ENCODE data around the gene USH2A.
A peak's percentile ranks its signal among the peaks of the same experiment; 100 is the strongest.

The USH2A gene

DNA sequence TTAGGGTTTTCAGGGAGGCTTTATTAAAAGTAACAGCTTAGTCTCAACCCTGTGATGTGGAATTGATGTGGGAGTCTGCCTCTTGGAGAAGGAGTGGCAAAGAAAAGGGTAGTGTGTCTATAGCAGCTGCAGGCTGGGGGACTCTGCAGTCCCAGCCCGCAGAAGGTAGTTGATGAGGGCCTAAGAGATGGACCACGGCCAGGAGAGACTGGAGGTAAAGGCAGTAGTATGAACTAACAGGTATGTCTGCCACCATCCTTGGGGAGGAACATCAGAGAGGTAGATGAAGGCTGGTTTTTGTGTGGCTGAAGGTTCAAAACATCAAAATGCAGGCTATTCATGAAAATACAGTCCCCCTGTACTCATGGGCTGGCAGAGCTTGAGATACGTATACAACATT, 744.0 kb downstream of the USH2A start:
- no peak for DNase-seq

DNA sequence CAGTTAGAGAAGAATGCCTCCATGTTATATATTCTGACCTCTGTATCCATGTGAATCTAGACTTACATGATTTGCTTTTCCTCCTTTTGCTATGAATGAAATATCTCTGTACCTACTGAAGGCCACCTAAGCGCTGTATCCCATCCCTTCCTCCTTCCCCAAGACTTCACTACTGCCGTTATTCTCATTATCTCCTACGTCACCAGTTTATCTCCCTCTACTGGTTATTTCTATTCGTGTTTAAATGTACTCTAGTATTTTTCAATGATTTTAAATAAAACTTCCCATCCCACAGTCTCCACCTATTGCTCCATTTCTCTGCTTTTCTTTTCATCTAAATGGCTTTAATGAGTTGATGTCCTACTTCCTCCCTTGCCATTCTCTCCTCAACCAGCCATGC, 746.1 kb downstream of the USH2A start:
- no peak for DNase-seq

GRCh38 chr1:215673943-215674342, 749.3 kb downstream of the USH2A start:
- no peak for DNase-seq

DNA sequence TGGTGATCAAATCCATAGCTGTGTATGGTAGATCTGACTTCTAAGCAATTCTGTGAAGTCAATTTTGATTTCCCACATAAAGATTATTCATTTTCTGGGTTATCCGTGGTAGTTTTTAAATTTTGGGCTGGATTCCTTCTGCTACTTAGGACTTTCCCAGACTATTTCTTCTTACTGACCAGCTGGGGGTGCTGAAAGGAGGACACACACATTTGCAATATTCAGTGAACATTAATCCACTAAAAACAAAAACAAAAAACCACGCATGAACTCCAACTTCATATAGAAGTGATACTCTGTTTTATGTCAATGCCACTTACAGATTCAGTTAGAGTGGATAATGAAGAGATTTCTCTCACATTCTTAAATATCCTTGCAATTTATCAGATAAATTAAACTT, 750.8 kb downstream of the USH2A start:
- no peak for DNase-seq

- DNase-seq = no peak
These were observed 753.3 kb downstream of the USH2A start for GRCh38 chr1:215669806-215670491.

DNA sequence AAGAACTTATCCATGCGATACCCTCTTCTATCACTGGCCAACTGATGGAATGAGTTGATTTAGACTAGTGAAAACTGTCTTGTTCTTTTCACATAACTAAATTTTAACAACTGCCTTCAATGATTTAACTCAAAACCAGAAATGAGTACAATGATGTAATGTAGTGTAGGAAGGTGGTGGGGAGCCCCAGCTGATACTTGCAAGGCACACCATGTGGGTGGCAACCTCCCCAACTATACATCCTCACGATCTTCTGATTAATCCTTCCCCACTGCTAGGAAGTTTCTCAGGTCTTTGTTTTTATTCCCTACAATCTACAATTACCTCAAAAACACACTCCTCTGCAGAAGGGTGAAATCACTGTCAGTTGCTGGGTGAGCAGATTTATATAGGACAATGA, 755.5 kb downstream of the USH2A start:
- DNase-seq = no peak

- DNase-seq = no peak
These were observed 758.0 kb downstream of the USH2A start for GRCh38 chr1:215665215-215665614.

DNA sequence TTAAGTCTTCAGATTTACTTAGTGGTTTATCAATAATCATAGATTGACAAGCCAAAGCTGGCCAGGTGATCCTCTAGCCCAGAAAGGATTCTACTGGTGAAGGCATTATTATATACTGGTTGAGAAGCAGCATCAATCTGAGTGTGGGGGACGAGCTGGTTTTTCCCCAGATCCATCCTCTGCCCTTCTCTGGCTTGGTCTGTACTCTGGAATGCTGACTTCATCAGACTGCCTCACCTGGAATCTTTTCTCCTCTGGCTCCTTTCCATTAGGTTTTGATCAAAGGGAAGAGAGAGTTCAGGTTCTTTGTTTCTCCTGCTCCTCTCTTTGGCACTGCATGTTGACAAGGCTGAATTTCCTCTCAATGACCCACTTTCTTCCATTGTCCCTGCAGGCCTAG, 762.2 kb downstream of the USH2A start:
- no peak for DNase-seq

GRCh38 chr1:215660259-215660658, 763.0 kb downstream of the USH2A start:
- no peak for DNase-seq

DNA sequence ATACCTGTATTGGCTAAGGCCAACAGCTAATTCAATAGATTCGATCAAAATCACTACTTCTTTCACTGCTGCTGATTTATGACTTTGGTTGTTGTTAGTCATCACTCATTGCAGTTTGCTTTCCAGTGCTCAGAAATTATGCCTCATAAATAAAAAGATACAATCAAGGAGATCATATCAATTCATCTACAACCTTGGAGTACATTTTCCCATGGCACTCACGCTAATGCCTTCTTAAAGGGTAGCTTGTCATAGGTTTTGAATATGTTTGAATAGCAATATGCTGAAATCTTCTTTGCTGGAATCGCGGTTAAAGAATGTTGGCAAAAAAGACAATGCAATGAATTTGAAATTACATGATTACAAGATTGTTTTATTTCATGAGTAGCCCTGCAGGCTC, 766.2 kb downstream of the USH2A start:
- no peak for DNase-seq

DNA sequence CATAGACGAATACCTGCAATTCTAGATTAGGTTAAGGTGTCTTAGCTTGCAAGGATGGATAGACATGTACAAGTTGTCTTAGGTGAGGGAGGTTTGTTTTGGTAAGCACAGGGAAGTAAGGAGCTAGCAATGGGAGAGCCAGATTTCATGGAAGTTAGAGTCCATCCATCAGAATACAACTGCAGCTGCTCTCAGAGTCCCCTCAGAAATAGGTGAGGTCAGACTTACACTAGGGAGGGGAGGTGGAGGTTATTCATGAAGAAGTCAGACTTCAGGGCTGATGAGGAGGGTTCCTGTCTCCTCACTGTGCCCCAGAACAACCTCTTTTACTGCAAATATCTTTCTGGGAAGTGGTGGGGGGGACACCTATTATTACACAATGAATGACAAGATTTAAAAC, 770.9 kb downstream of the USH2A start:
- DNase-seq = no peak

DNA sequence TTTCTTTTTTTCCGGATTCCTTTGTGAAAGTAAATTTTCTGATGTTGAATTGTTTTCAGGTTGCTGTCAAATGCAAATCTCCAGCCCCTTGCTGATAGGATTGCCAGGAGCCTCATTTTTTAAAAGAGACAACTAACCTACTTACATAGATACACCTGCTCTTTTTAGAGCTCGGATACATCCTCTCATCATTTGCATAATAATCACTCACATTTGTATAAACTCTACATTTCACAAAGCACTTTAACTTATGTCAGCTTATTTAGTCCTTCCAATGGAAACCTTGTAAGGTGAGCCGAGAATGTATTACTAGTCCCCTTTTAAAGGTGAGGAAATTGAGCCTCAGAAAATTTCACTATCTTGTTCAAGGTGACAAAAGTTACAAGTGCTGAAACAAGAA, 771.4 kb downstream of the USH2A start:
- DNase-seq = no peak

DNA sequence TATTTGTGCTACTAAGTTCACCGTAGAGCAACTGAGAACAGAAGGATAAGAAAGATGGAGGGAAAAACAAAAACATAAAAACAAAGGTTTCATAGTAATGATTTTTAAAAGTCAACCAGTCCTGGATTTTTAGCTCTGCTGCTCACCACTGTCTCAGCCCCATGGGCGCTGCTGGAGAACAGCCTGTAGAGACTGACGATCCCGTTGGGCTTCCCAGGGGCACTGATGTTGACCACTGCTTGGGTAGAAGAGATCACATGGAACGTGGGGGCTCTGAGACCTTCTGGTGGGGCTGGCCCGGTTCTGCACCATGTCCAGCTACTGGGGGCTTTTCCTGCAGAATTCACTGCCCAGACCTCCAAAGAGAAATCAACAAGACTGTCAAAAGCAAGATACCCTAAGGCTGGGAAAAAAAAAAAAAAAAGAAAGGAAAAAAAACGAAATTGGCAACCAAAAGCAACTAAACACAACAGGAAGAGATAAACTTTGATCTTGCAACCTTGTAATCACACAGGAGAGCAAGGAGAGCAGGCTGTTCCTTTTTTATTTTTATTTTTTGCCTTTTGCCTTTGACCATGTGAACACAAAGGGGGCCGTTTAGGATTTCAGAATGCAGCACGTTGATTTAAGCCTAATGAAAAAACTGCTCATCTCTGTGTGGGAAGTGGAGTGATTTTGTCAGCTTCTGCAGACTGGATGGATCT, 772.6 kb downstream of the USH2A start:
- DNase-seq = no peak

DNA sequence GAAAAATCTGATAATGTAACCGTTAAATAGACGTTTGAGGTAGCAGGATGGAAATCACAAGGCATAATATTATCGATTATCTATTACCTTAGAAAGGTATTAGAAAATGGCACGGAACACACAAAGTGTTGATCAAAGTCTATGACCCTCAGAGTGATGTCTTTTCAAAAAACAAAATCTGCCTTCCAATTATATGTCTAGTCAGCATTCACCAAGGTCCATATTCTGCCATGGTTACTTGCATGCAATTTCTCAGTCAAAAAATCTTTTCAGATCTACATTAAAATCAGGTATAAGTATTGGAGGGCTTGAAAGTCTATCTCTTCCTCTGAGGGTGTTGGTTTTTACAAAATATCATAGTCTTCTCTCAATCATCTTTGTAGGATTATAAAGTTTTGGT, 774.3 kb downstream of the USH2A start:
- DNase-seq = no peak

DNA sequence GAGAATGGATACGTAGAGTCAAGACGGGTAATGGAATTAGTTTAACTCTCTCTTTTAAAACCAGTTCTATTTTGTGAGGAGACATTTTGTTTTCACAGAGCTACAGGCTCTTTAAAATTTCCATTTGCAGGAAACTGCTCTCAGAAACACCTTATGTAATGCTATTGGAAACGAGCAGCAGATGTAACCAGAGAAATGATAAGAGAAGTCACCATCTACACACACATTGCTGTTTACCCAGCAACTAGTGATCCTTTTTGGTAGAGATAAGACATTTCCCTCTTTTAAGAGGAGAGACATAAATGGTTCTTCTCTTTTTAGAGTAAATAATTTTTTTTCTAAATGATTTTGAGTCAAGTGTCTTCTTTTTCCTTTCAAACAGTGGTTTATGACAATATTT, 775.5 kb downstream of the USH2A start:
- DNase-seq = no peak

DNA sequence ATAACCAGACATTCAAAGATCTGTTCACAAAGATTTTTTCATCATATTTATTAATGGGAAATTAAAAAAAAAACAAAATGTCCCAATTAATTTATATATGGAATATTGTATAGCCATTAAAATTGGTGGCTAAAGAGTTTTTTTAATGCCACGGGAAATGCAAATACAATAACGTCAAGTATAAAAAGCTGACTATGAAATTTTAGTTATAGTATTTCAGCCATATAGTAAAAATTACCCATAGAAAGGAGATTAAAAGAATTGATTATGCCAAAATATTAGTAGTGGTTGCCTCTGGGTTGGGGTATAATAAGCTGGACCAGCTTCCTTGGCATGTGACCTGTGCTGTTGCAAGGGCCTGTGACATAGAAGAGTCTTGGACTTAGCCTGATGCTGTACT, 777.4 kb downstream of the USH2A start:
- no peak for DNase-seq

DNA sequence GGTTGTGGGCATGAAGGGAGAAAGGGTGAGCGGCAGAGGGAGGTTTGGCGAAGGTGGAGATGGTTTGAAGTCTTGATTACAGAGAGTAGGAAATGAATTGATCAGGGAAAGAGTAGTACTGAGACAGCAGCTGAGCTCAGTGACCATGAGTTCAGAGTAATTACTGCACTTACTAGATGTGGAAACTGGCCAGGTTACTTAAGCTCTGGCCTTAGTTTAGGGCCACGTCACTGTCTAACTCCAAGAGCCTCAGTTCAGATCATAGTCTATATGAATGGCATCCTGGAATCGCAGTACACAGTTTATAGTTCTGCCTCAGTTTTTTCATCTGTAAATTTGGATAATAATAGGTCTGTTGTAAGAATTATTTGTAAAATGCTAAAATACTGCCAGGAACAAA, 778.1 kb downstream of the USH2A start:
- no peak for DNase-seq

DNA sequence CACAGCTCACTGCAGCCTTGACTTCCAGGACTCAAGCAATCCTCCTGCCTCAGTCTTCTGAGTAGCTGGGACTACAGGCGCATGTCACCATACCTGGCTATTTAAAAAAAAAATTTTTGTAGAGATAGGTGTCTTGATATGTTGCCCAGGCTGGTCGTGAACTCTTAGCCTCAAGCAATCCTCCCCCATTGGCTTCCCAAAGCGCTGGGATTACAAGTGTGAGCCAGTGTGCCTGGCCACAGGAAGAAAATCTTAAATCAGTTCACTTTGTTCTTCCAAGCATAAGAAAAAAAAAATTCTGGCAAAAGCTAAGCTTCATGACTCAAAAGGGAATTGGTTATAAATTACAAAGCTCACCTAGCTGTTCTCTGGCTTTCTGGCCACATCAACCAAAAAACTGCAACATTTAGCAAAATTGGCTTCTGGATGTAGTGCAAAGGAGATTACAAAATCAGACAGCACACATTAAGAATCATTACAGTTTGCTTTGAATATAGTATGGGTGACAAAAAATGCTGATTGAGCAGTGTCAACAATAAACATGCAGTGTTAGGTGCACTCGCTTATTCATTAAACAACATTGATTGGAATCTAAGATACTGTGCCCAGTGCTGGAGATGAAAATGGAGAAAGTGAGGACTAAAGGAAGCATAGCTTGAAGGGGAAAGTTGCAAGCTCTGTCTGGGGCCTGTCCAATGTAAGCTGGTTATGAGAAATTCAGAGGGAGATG, 779.5 kb downstream of the USH2A start:
- no peak for DNase-seq

- no peak for DNase-seq
These were observed 782.7 kb downstream of the USH2A start for GRCh38 chr1:215640429-215641148.

DNA sequence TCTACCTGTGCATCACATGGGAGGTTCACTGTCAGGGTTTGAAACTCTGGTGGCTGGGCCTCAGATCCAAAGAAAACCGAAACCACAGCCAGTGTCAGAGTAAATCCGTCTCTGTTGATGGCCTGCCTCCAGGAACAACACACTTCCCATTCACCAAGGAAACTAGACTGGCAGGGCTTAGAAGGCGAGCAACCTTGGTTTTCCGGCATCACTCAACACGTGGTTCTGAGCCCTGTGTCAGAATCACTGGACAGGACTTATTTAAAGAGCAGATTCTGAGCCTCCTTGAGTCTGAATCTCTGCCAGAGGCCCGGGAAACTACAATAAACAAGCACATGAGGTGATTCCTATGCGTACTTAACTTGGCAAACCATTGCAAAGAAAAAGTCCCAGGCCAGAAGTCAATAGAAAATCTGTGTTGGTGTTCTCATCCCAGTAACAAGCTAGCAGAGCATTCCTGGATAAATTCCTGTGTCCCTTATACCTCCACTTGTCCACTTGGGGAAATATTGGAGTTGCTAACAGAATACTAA, 786.1 kb downstream of the USH2A start:
- no peak for DNase-seq

GRCh38 chr1:215636258-215636965, 786.8 kb downstream of the USH2A start:
- no peak for DNase-seq

DNA sequence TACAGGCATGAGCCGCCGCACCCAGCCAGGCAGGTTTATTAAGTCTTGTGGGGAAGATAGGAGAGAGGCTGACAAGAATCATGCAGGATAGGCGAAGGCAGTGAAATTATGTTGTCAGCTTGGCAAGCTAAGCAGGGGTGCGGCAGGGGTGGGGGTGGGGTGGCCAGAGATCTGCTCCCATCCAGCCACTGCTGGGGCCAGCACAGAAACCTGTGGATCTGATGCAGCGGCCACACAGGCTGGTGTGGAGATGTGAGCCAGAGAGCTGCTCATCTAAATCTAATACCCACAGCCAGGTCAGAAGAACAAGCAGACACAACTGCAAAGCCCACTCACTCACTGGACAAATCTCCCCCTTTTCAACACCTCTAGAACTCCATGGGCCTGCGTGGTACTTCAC, 787.4 kb downstream of the USH2A start:
- no peak for DNase-seq

DNA sequence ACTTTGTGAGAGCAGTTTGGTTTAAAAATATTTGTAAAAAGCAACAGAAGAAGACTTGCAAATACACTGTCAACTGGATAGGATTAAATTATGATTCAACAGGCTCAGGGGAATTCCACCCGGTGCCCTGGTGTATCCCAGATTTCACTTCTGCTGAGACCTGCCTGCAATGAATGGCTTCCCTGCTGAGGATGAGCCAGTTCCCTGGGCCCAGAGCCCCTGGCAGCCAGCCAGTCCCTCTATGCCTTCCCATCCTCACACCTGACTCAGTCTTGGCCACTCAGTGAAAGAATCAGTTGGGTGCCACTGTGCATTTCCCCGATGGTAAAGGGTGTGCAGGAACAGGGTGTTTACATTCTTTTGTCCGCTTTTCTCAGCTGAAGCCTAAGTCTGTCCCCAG, 791.8 kb downstream of the USH2A start:
- DNase-seq = peak; percentile 64
